ENCODE data around the gene MYMX. TPM values are rescaled to one million over a fixed set of nuclear protein-coding genes. Genes with fewer than 3 reads are reported as not detected.

Gene MYMX
- total RNA-seq, 1 experiment from 2014 or later = not detected

DNA sequence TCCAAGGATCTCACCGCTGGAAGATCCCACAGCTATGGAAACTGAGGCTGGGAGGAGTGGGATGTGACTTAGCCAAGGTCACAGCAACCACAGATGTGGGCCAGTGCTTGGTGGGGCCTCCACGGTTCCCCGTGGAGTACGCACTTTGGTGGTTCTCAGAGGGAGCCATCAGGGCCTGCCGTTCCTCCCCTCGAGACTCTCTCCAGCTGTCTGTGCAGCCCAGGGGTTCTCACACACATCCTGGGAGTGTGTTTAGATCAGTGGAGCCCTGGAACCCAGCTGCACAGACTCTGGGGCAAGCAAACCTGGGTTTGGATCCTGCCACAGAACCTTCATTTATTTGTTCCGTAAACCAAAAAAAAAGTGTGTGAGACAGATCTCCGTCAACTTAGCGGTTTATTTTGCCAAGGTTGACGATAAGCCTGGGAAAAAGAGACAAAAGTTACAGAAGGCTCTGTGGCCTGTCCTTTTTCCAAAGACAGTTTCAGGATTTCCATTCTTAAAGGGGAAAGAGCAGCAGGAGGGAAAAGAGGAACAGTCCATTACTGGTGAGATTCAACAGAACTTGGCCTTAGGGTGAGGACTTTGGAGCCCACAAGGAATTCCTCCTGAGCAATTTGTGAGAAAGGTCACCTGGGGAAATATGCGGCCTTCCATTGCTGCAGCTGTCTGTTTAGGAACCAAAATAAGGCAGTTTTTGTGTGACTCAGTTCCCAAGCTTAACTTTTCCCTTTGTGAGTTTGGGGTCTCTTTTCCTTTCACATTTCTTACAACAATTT is 13.6 kb upstream of the MYMX start:
- Histone ChIP-seq H3K27ac (ENCODE audit: low read length) (no peak overlapping the region), H3K9me2 (replicated peaks; ENCODE audit: low read length) (no peaks in the 10 kb centered on the region), H3K27me3 (ENCODE audit: low read length) (no peaks in the 10 kb centered on the region), H2AFZ (ENCODE audit: low read length) (peak overlapping the region; percentile 43; the same call in 1 of the 2 replicates), H4K20me1 (ENCODE audit: low read length) (no peaks in the 10 kb centered on the region), H3K4me2 (ENCODE audit: low read length) (no peak overlapping the region), H3F3A (ENCODE audit: low read length, unreplicated experiment) (no peaks in the 10 kb centered on the region), H3K4me1 (ENCODE audit: insufficient read depth, low read length) (peaks cover 15% of the 10 kb centered on the region), H3K79me2 (ENCODE audit: low read length) (no peaks in the 10 kb centered on the region), H3K36me3 (ENCODE audit: low read depth, low read length) (no peaks in the 10 kb centered on the region), H3K9ac (ENCODE audit: low read length) (no peak overlapping the region), H3K9me3 (ENCODE audit: low read length) (no peaks in the 10 kb centered on the region), H3K4me3 (ENCODE audit: low read length) (no peak overlapping the region)
- ChIA-PET POLR2A (ENCODE audit: unreplicated experiment) (no interaction called here), CTCF (interaction anchor here (0.7 kb wide), 1 partner anchor 31 kb away, joined by 3 read pairs; no protein-coding TSS in a partner anchor)
- BruUV-seq (replicated peaks) = no TSS peak
- intact Hi-C loops (cut with micrococcal nuclease) = no loop called here
- no peak for ATAC-seq
- peak; percentile 45 for DNase-seq
- no peak for TF ChIP-seq EZH2phosphoT487 (IDR thresholded peaks at IDR 0.05; ENCODE audit: borderline replicate concordance, low read length)
- TF ChIP-seq EZH2 (IDR thresholded peaks at IDR 0.05; ENCODE audit: low read length, unreplicated experiment) = no peak
- TF ChIP-seq, protein P1, sequence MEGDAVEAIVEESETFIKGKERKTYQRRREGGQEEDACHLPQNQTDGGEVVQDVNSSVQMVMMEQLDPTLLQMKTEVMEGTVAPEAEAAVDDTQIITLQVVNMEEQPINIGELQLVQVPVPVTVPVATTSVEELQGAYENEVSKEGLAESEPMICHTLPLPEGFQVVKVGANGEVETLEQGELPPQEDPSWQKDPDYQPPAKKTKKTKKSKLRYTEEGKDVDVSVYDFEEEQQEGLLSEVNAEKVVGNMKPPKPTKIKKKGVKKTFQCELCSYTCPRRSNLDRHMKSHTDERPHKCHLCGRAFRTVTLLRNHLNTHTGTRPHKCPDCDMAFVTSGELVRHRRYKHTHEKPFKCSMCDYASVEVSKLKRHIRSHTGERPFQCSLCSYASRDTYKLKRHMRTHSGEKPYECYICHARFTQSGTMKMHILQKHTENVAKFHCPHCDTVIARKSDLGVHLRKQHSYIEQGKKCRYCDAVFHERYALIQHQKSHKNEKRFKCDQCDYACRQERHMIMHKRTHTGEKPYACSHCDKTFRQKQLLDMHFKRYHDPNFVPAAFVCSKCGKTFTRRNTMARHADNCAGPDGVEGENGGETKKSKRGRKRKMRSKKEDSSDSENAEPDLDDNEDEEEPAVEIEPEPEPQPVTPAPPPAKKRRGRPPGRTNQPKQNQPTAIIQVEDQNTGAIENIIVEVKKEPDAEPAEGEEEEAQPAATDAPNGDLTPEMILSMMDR (conservative IDR thresholded peaks at IDR 0.05; ENCODE audit: low read depth, low read length) = no peak

DNA sequence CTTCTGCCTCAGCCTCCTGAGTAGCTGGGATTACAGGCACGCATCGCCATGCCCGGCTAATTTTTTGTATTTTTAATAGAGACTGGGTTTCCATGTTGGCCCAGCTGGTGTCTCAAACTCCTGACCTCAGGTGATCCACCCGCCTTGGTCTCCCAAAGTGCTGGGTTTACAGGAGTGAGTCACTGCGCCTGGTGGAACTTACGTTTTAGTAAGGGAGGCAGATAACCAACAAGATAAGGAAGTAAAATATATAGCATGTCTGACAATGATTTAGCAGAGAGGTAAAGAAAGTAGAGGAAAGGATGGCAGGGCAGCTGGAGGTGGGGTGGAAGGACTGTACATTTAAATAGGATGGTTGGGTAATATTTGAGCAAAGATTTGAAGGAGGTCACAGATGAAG is 12.8 kb upstream of the MYMX start:
- no peaks in the 10 kb centered on the region for H3K27me3 ChIP-seq (ENCODE audit: low read length)
- intact Hi-C loops (cut with micrococcal nuclease) = no loop called here
- TF ChIP-seq EZH2 (IDR thresholded peaks at IDR 0.05; ENCODE audit: low read length, unreplicated experiment) (no peak), EZH2phosphoT487 (IDR thresholded peaks at IDR 0.05; ENCODE audit: borderline replicate concordance, low read length) (no peak)
- TF ChIP-seq, protein P1 (conservative IDR thresholded peaks at IDR 0.05; ENCODE audit: low read depth, low read length) = no peak
- DNase-seq = peak; percentile 55
- H3K27ac ChIP-seq (ENCODE audit: low read length) = no peak overlapping the region
- no peak for ATAC-seq
- H3F3A ChIP-seq (ENCODE audit: low read length, unreplicated experiment) = no peaks in the 10 kb centered on the region
- POLR2A ChIA-PET (ENCODE audit: unreplicated experiment) = no interaction called here
- no peak overlapping the region for H3K9ac ChIP-seq (ENCODE audit: low read length)
- no TSS peak for BruUV-seq (replicated peaks)
- H2AFZ ChIP-seq (ENCODE audit: low read length) = no peak overlapping the region
- H3K36me3 ChIP-seq (ENCODE audit: low read depth, low read length) = no peaks in the 10 kb centered on the region
- no peaks in the 10 kb centered on the region for H4K20me1 ChIP-seq (ENCODE audit: low read length)
- H3K79me2 ChIP-seq (ENCODE audit: low read length) = no peaks in the 10 kb centered on the region
- CTCF ChIA-PET = no interaction called here
- H3K4me1 ChIP-seq (ENCODE audit: insufficient read depth, low read length) = peaks cover 15% of the 10 kb centered on the region
- H3K9me2 ChIP-seq (replicated peaks; ENCODE audit: low read length) = no peaks in the 10 kb centered on the region
- H3K4me3 ChIP-seq (ENCODE audit: low read length) = no peak overlapping the region
- H3K4me2 ChIP-seq (ENCODE audit: low read length) = no peak overlapping the region
- no peaks in the 10 kb centered on the region for H3K9me3 ChIP-seq (ENCODE audit: low read length)

DNA sequence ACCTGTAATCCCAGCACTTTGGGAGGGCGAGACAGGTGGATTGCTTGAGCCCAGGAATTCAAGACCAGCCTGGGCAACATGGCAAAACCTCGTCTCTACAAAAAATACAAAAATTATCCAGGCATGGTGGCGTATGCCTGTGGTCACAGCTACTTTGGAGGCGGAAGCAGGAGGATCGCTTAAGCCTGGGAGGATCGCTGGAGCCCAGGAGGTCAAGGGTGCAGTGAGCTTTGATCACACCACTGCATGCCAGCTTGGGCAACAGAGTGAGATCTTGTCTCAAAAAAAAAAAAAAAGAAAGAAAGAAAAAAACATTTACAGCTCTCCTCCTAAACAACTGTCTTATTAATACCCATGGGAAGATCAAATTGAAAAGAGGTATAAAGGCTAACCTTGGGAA is 8.8 kb upstream of the MYMX start:
- BruUV-seq (replicated peaks) = no TSS peak
- ATAC-seq (no peak), DNase-seq (no peak)
- Histone ChIP-seq H3K9ac (ENCODE audit: low read length) (no peak overlapping the region), H3K9me2 (replicated peaks; ENCODE audit: low read length) (no peaks in the 10 kb centered on the region), H4K20me1 (ENCODE audit: low read length) (no peaks in the 10 kb centered on the region), H3K79me2 (ENCODE audit: low read length) (no peaks in the 10 kb centered on the region), H3K4me1 (ENCODE audit: insufficient read depth, low read length) (peaks cover 14% of the 10 kb centered on the region), H3K36me3 (ENCODE audit: low read depth, low read length) (no peaks in the 10 kb centered on the region), H3K9me3 (ENCODE audit: low read length) (no peaks in the 10 kb centered on the region), H3K27ac (ENCODE audit: low read length) (no peak overlapping the region), H3K4me2 (ENCODE audit: low read length) (no peak overlapping the region), H3K27me3 (ENCODE audit: low read length) (no peaks in the 10 kb centered on the region), H3K4me3 (ENCODE audit: low read length) (no peak overlapping the region), H3F3A (ENCODE audit: low read length, unreplicated experiment) (no peaks in the 10 kb centered on the region), H2AFZ (ENCODE audit: low read length) (no peak overlapping the region)
- intact Hi-C loops (cut with micrococcal nuclease) = no loop called here
- POLR2A ChIA-PET (ENCODE audit: unreplicated experiment) = no interaction called here
- TF ChIP-seq EZH2phosphoT487 (IDR thresholded peaks at IDR 0.05; ENCODE audit: borderline replicate concordance, low read length) (no peak), EZH2 (IDR thresholded peaks at IDR 0.05; ENCODE audit: low read length, unreplicated experiment) (no peak)
- TF ChIP-seq, protein P1 (conservative IDR thresholded peaks at IDR 0.05; ENCODE audit: low read depth, low read length) = no peak
- CTCF ChIA-PET = no interaction called here

Data from PC-3 (cell line).